GM19324 (cell line): ENCODE measurements around the gene TBP.
"Not testable (repeated sequence)": the region's sequence is repeated elsewhere in the genome, so short reads cannot be mapped to it uniquely, and the experiment has no call there.

Experiments used
- ATAC-seq: cut with Tn5 transposase; IDR thresholded peaks from one replicate; pipeline ENCODE4 v1.9.1; 2021; ENCODE audit warnings: mild to moderate bottlenecking, moderate library complexity; ENCODE audit not compliant: unreplicated experiment, low FRiP score

Gene TBP

DNA sequence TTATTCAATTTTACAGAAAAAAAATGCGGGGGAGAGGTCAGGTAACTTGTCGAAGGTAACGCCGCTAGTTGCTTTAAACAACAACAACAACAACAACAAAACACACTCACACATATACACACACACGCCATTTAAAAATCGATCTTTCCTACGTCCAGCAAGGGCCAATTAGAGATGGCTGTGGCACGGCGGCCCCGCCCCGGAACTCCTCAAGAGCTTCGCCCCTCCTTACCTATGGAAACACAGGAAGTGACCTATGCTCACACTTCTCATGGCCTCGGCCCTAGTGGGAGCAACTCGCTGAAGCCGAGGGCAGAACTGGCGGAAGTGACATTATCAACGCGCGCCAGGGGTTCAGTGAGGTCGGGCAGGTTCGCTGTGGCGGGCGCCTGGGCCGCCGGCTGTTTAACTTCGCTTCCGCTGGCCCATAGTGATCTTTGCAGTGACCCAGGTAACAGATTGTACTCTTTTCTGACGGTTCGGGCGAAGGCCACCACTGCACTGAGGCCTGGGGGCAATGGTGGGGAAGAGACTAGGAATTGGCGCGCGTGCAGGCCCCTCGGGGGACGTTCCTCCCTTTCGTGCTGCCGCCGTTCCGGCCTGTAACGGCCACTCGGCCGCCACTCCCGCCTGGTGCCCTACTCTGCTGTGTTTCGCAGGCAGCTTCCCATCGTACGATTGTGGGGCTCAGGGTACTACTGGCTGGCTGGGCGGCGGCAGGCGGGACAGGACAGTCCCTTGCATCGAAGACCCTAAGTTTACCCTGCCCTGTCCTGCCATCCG, at the start of gene TBP:
TBP (plus strand) TSS at position 357 of the 783 bp plus-strand sequence. CDS start 2,661 bp downstream, outside the sequence.
- ATAC-seq, result peak; percentile 99

DNA sequence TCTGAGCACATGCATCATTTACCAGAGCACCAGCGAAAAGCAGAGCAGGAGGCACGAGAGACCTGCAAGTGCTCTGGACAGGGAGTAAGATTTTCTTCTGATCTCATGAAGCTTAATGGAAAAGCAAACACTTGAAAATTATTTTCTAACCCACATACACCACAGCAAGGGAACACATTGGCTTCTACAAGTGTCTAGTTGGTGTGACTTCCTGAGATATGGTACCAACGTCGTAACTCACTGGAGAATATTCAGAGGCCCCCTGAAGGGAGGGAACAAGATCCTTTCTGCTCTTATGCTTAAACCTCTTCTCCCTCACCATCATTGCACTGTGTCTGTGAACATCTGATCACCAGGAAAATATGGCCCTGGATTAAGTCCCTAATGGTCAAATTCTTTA, 49.7 kb upstream of the TBP start:
- ATAC-seq, result no peak

DNA sequence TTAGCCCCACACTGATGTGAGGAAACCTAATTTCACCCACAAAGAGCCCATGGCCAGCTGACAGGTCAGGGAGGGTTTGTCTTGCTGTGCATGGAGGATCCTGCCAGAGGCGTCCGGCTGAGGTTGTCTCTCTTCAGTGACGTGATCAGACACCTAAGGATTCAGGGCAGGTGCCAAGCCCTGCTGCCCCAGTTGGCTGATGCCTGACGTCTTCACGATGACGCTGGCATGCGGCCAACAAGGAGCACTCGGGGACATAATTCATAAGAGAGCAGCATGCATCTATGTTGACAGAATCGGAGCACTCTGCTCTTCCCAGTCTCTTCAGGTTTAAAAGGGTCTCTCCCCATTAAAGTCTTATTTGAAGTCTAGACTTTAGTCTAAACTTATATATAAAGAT, 48.9 kb upstream of the TBP start:
- no peak for ATAC-seq

DNA sequence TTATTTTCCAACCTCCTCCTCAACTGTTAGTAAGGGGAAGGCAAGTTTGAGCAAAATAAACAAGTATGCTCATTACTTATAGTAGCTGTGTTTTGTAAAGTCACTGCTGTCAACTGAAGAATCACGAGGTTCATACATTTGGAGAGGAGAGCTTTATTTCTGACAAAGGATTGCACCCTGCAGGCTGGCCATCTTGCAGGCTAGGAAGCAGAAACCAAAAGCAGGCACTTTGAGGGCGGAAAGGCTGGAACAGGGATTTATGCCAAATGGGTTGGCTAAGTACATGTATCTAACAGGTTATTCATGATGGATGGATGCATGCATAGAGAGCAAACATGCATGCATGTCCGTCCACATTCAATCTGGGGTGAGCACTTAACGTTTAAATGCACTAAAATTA, 47.7 kb upstream of the TBP start:
- no peak for ATAC-seq

DNA sequence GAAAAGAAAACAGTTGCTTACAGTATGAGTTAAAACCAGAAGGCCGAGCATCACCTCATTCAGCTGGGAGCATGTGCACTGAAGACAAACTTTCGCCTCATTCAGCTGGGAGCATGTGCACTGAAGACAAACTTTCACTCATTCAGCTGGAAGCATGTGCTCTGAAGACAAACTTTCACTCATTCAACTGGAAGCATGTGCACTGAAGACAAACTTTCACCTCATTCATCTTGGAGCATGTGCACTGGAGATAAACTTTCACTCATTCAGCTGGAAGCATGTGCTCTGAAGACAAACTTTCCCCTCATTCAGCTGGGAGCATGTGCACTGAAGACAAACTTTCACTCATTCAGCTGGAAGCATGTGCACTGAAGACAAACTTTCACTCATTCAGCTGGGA, 46.4 kb upstream of the TBP start:
- ATAC-seq, result not testable (repeated sequence)

DNA sequence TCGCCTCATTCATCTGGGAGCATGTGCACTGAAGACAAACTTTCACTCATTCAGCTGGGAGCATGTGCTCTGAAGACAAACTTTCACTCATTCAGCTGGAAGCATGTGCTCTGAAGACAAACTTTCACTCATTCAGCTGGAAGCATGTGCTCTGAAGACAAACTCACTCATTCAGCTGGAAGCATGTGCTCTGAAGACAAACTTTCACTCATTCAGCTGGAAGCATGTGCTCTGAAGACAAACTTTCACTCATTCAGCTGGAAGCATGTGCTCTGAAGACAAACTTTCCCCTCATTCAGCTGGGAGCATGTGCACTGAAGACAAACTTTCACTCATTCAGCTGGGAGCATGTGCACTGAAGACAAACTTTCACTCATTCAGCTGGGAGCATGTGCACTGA, 45.9 kb upstream of the TBP start:
- not testable (repeated sequence) for ATAC-seq

DNA sequence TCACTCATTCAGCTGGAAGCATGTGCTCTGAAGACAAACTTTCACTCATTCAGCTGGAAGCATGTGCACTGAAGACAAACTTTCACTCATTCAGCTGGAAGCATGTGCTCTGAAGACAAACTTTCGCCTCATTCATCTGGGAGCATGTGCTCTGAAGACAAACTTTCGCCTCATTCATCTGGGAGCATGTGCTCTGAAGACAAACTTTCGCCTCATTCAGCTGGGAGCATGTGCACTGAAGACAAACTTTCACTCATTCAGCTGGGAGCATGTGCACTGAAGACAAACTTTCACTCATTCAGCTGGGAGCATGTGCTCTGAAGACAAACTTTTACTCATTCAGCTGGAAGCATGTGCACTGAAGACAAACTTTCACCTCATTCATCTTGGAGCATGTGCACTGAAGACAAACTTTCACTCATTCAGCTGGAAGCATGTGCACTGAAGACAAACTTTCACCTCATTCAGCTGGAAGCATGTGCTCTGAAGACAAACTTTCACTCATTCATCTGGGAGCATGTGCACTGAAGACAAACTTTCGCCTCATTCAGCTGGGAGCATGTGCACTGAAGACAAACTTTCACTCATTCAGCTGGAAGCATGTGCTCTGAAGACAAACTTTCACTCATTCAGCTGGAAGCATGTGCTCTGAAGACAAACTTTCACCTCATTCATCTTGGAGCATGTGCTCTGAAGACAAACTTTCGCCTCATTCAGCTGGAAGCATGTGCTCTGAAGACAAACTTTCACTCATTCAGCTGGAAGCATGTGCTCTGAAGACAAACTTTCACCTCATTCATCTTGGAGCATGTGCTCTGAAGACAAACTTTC, 45.1 kb upstream of the TBP start:
- not testable (repeated sequence) for ATAC-seq

DNA sequence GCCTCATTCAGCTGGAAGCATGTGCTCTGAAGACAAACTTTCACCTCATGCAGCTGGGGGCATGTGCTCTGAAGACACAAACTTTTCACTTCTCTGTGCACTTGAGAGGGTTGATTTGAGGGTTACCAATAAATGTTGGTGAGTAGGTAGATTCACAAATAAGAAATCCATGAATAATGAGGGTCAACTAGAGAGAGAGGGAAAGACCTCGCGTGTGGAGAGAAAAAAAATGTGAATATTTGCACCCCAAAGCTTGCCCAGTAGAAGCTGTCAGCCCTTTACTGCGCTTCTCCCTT, 44.5 kb upstream of the TBP start:
- no peak for ATAC-seq

DNA sequence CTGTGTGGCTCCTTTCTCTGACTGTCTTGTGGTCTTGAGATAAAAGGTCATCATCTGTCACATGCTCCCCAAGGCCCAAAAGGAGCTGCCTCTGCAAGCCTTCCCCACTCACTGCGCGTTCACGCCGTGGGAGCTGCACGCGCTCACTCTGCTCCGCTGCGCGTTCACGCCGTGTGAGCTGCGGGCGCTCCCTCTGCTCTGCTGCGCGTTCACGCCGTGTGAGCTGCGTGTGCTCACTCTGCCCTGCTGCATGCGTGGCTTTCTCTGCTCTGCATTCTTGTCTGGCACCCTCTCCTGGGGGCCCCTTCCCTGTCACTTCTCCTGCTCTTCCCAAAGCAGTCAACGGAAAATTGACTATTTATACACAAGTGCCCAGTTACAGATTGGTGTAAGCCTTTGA, 43.5 kb upstream of the TBP start:
- ATAC-seq, result no peak

DNA sequence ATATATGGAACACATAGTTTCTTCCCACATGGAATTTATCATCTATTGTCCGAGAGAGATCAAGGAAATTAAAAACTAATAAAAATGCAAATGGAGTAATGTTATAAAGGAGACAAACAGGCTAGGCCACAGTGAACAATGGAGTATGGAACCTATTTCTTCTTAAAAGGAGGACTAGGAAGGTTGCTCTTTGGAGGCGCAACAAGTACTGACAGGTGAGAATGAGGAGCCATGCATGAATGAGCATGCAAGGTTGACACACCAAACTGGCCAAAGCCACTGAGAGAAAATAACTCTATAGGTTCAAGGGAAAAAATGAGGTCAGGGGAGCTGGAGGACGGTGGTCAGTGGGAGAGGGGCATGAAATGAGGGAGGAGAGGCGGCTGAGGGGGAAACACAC, 41.9 kb upstream of the TBP start:
- no peak for ATAC-seq

DNA sequence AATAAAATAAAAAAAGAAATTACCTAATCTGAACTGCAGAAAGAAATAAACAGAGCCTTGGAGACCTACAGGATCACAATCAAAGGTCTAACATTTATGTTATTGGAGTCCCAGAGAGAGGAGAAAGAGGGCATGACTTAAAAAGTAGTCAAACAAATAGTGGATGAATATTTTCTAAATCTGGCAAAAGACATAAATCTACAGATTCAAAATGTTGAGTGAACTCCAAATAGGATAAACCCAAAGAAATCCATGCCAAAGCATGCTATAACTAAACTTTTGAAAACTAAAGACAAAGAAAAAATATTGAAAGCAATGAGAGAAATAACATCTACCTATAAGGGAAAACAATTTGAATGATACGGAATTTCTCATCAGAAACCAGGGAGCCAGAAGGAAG, 39.3 kb upstream of the TBP start:
- ATAC-seq, result no peak

DNA sequence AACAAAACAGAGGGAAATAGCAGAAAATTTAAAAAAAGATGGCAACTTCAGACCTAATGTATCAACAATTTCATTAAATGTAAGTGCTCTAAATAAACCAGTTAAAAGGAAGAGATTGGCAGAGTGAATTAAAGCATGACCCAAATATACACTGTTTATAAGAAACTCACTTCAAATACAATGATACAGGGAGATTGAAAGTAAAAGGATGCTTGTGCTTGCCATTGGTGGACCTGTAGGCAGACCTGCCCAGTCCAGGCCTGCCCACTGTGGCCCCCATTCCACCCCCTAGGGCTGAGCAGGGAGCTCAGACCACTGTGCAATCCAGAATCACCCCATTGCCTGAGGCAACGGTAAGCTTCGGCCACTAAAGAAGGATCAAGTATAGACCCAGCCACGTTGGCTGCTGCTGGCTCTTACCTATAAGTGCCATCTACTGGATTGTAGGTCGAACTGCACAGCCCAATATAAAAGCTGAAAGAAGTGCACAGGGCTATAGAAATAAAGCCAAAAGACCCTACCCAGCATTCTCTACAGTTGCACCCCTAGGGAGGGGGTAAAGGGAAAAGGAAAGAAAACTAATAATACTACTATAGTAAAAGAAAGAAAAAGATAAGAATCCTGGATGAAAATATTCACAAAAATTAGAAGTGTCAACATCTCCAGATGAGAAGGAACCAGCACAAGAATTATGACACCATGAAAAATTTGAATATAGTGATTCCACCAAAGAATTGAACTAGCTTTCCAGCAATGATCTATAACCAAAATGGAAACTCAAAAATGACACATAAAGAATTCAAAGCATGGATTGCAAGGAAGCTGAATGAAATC, 37.2 kb upstream of the TBP start:
- peak; percentile 89 for ATAC-seq

DNA sequence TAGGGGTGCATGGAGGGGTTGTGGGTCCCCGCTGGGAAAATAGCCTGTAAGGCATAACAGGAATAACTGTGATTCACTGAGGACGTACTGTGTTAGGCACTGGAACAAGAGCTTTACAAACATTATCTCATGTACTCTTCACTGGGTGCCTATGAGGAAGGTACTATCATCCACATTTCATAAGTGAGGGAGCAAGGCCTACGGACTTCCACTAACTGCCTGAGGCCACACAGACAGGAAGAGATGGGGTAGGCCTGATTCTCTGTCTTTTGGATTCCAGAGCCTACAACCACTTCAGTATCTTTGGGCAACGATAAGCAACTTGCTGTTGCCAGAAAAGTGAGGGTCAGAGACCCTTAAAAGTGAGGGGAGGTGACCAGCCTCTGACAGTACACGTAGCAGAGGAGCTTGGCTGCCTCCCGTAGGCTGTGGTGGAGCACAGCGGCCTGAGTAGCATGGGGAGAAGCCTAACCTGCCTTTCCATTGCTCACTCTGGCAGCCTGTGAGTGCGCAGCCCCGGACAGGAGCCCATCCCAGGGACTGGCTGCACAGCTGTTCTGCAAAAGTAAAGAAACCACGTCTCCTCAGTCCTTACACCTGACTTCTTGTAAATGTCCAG, 31.5 kb upstream of the TBP start:
- no peak for ATAC-seq

DNA sequence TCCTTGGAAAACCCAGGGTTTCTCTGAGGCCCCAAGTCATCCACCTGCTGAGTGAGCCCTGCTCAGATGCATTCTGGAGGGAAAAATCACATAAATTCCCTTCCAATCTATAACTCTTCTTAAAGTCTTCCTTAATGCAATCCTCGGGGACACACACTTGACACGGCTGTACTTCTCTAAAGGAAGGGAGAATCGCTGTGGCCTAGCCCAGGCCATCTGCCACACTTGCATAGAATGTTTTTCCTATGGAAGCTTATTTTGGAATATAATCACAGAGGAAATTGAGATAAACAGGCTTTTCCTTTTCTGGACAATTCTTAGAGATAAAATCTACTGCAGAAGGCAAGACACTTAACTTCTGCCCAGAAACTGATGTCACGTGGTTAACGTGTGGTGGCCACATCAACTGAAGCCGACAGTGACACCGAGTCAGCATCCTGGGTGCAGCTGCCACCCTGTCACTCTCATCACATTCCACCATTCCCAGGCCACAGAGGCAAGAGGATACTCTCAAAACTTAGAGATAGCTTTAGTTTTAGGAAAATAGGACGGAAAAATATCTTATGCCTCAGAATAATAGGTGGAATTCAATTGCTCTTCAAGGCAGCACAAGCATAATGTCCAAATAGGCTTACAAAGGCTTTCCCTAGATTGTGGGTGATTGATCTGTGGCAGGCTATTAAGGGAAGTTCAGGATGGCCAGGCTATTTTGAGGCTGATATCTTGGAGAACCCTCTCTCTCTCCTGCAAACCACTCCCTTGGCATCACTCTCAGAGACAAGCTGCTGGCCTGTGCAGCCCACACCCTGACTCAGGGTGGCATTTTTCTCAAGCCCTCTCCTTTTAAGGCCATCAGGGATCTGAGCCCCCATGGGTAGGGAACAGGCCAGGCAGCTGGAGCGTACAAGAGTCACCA, 30.7 kb upstream of the TBP start:
- ATAC-seq, result no peak

DNA sequence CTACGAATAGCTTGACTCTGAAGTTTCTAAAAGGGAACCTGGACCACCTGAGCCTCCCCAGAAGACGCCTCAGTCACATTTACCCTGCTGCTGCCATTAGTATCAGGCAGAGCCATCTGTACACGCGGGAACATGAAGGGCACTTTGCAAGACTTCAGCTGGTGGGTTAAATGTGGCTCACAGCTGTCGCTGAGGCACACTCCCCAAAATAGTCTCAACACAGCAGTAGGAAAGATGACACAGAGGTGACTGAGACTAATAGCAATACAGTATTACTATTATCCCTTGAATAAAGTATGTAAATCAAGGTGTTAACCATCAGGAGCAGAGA, 30.0 kb upstream of the TBP start:
- no peak for ATAC-seq

DNA sequence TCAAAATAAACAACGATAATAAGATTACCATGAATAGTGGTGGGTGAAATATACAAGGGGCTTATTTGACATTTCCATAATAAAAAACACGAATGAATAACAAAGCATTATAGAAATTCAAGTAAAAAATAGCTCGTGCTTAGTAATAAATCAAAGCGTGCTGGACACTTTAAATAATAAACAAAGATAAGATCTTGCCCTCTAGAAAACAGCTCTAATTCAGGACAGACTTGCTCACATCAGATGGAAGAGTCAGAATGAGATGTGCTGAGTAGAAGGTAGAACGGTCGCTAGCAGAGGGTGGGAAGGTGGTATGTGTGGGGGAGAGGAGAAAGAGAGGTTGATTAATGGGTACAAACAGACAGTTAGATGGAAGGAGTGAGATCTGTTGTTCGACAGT, 28.4 kb upstream of the TBP start:
- ATAC-seq, result no peak

DNA sequence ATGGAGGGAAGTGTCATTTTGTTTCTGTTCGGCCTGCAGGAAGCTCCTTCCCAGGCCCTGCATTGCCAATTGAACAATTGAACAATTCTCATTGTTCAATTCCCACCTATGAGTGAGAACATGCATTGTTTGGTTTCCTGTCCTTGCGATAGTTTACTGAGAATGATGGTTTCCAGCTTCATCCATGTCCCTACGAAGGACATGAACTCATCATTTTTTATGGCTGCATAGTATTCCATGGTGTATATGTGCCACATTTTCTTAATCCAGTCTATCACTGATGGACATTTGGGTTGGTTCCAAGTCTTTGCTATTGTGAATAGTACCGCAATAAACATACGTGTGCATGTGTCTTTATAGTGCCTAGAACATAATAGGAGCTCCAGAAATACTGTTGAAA, 26.2 kb upstream of the TBP start:
- not testable (repeated sequence) for ATAC-seq

DNA sequence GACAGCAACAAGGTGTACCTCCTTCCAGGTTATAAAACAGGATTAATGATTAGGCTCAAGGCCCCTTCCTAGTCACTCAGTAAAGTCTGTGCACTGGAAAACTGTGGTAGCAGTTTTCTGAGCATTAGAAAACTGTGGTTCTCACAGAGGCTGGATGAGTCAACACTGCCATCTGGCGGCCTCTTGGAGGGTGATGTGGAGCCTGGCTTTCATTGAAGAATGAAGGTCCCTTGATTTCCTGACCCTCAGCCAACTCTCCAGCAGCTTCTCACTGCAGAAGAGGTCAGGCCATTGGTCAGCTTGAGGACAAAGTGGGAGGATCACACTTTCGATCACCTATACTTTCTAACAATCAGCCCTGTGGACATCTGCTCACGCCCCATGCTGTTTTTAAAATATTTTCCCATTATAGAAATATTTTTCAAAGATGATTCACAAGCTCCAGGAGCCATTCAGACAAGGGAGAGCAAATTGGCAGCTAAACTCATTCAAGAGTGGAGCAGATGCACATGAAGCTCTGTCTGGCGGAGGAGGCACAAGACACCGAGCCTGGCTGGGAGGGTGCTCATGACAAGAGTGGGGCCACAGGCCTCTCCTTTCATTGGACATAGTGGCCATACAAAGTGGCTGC, 24.2 kb upstream of the TBP start:
- peak; percentile 77 for ATAC-seq

DNA sequence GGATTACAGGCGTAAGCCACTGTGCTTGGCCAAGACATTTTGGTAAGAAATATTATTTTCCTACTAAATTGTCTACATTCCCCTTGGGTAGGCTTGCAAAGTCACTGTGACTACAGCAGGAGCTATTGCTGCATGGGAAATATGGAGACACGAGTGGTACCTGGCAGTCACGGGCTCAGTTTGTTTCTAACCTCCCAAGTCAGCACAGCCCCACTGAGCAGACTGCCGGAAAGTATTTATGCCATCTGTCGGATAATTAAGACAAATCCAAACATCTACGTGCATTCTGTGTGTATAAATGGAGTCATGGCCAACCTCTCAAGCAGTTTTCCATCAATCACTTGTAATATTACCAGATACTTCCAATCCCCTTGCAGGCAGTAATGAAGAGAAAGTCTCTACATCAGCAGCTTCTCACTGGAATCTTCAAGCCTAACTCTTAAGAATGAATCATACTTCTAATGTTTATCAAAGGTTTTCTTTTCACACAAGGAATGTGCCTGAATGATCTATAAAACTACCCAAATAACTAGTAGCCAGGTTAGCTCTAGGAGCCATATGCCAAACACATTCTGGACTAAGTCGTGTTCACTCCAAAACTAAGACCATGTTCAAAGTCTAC, 21.2 kb upstream of the TBP start:
- ATAC-seq, result no peak
